ENCODE results near the gene RAD50. TPM values are rescaled to one million over a fixed set of nuclear protein-coding genes. Genes with fewer than 3 reads are reported as not detected.

Gene RAD50
- total RNA-seq, 2 donors from 2014 or later: 28.4 to 32.7 TPM

- ATAC-seq (ENCODE audit: insufficient number of reproducible peaks, low FRiP score, low read depth) (peak; percentile 60), DNase-seq (ENCODE audit: low spot score) (no peak)
- H3K4me3 ChIP-seq: no peak overlapping the region
- H3K36me3 ChIP-seq: no peaks in the 10 kb centered on the region
- H3K9me3 ChIP-seq: no peaks in the 10 kb centered on the region
- TF ChIP-seq CTCF (IDR thresholded peaks at IDR 0.05): peak; percentile 81
- H3K27me3 ChIP-seq (replicated peaks; ENCODE audit: insufficient read depth): no peaks in the 10 kb centered on the region
- H3K27ac ChIP-seq: no peak overlapping the region
- H3K4me1 ChIP-seq (ENCODE audit: control insufficient read depth in 1 of 2, low read depth in 2 of 2): peaks cover 0 to 5% of the 10 kb centered on the region in 2 donors
Measured at GRCh38 chr5:132526290-132526973, 30.3 kb upstream of the RAD50 start.

GRCh38 chr5:132526974-132527564 lies 29.7 kb upstream of the RAD50 start:
- no peak overlapping the region for H3K4me3 ChIP-seq
- TF ChIP-seq CTCF (IDR thresholded peaks at IDR 0.05): no peak
- ATAC-seq (ENCODE audit: insufficient number of reproducible peaks, low FRiP score, low read depth): no peak

GRCh38 chr5:132528021-132528420 lies 28.8 kb upstream of the RAD50 start:
- Histone ChIP-seq H3K27me3 (replicated peaks; ENCODE audit: insufficient read depth) (no peaks in the 10 kb centered on the region), H3K4me1 (ENCODE audit: control insufficient read depth in 1 of 2, low read depth in 2 of 2) (peaks cover 0 to 5% of the 10 kb centered on the region in 2 donors), H3K36me3 (no peaks in the 10 kb centered on the region), H3K4me3 (no peak overlapping the region), H3K27ac (no peak overlapping the region), H3K9me3 (no peaks in the 10 kb centered on the region)
- TF ChIP-seq CTCF (IDR thresholded peaks at IDR 0.05): no peak
- DNase-seq (ENCODE audit: low spot score): no peak
- no peak for ATAC-seq (ENCODE audit: insufficient number of reproducible peaks, low FRiP score, low read depth)

More at GRCh38 chr5:132526974-132527564, 29.7 kb upstream of the RAD50 start:
- Histone ChIP-seq H3K27ac (no peak overlapping the region), H3K4me1 (ENCODE audit: control insufficient read depth in 1 of 2, low read depth in 2 of 2) (peaks cover 0 to 5% of the 10 kb centered on the region in 2 donors), H3K9me3 (no peaks in the 10 kb centered on the region), H3K27me3 (replicated peaks; ENCODE audit: insufficient read depth) (no peaks in the 10 kb centered on the region), H3K36me3 (no peaks in the 10 kb centered on the region)
- no peak for DNase-seq (ENCODE audit: low spot score)

- H3K27ac ChIP-seq: no peak overlapping the region
- ATAC-seq (ENCODE audit: insufficient number of reproducible peaks, low FRiP score, low read depth) (no peak), DNase-seq (ENCODE audit: low spot score) (no peak)
- H3K4me3 ChIP-seq: no peak overlapping the region
- H3K36me3 ChIP-seq: no peaks in the 10 kb centered on the region
- no peaks in the 10 kb centered on the region for H3K27me3 ChIP-seq (replicated peaks; ENCODE audit: insufficient read depth)
- TF ChIP-seq CTCF (IDR thresholded peaks at IDR 0.05): no peak
- no peaks in the 10 kb centered on the region for H3K9me3 ChIP-seq
- H3K4me1 ChIP-seq (ENCODE audit: control insufficient read depth in 1 of 2, low read depth in 2 of 2): peaks cover 0 to 5% of the 10 kb centered on the region in 2 donors
Measured at GRCh38 chr5:132528866-132529634, 27.7 kb upstream of the RAD50 start.

GRCh38 chr5:132530946-132531345 lies 25.8 kb upstream of the RAD50 start:
- DNase-seq (ENCODE audit: low spot score): no peak
- Histone ChIP-seq H3K4me1 (ENCODE audit: control insufficient read depth in 1 of 2, low read depth in 2 of 2) (peaks cover 0 to 5% of the 10 kb centered on the region in 2 donors), H3K9me3 (no peaks in the 10 kb centered on the region), H3K4me3 (no peak overlapping the region), H3K36me3 (no peaks in the 10 kb centered on the region), H3K27me3 (replicated peaks; ENCODE audit: insufficient read depth) (no peaks in the 10 kb centered on the region), H3K27ac (no peak overlapping the region)
- TF ChIP-seq CTCF (IDR thresholded peaks at IDR 0.05): no peak
- no peak for ATAC-seq (ENCODE audit: insufficient number of reproducible peaks, low FRiP score, low read depth)
